H7 (cell line): Measurements from ENCODE around the gene EXPH5. TPM values are rescaled to one million over a fixed set of nuclear protein-coding genes. Genes with fewer than 3 reads are reported as not detected.

Experiments used
- DNase-seq: peaks from one replicate; pipeline ENCODE4 v3.0.0; 2012
- H3K27me3 ChIP-seq: 2 replicates; pipeline ENCODE4 v1.6.0; 2011; ENCODE audit warnings: mild to moderate bottlenecking, low read length; ENCODE audit not compliant: control insufficient read depth, insufficient read depth
- H3K36me3 ChIP-seq: replicated peaks from 2 replicates; pipeline ENCODE4 v1.5.1; 2011; ENCODE audit warnings: low read length; ENCODE audit not compliant: control insufficient read depth, insufficient read depth
- H3K4me3 ChIP-seq: 2 replicates; pipeline ENCODE4 v1.5.1; 2011; ENCODE audit warnings: low read depth, mild to moderate bottlenecking, control low read depth, low read length, moderate library complexity; ENCODE audit not compliant: insufficient read depth
- total RNA-seq: library from RNA; depleted of rRNA; stranded (reverse); fragments of >200 nt; shearing (Covaris generic); gene quantifications from 2 replicates; pipeline ENCODE4 v1.2.3, GENCODE V29; 2014

EXPH5 gene
- total RNA-seq, 1 experiment from 2014 or later, result 1.2 TPM

DNA sequence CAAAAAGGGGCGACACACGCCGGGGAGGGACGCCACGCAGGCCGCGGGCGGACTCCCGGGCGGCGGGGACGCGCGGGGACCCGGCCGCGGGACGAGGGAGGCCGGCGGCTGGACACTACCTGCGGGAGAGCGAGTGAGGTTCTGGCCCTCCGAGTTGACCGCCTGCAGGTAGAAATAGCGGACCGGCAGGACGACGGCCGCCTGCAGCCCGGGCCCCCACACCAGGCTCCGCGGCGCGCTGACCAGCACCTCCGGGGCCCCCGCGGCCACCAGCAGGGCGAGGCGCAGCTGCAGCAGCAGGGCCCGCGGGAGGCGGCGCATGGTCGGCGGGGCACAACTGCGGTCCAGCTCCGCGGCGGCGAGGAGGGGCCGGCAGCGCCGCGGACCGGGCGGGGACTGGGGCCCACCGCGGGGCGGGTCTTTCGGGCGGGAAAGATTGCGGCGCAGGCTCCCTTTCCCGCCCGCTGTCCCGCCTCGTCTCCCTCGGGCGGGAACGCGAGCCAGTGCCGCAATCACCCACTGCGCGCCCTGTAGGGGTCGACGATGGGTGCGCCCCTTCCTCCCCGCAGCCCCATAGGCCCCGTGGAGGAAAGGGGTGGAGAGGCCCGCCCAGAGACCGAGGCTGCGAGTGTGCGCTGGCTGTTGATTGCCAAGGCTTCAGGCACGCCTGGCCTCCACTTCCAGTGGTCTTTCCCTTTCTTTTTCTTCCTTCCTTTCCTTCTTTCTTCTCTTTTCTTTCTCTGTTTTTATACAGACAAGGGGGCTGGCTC, 95.3 kb downstream of the EXPH5 start, which contains the start of gene POGLUT3:
TSS of gene POGLUT3 (minus strand) at position 339 of the 770 bp plus-strand sequence. CDS start at position 321, 18 bp downstream.
- peak within 1 kb of the TSS; percentile 55 for H3K4me3 ChIP-seq
- peak; percentile 90 for DNase-seq
- no peaks in the 10 kb centered on the region for H3K27me3 ChIP-seq
- H3K36me3 ChIP-seq, result no peaks in the 10 kb centered on the region

DNA sequence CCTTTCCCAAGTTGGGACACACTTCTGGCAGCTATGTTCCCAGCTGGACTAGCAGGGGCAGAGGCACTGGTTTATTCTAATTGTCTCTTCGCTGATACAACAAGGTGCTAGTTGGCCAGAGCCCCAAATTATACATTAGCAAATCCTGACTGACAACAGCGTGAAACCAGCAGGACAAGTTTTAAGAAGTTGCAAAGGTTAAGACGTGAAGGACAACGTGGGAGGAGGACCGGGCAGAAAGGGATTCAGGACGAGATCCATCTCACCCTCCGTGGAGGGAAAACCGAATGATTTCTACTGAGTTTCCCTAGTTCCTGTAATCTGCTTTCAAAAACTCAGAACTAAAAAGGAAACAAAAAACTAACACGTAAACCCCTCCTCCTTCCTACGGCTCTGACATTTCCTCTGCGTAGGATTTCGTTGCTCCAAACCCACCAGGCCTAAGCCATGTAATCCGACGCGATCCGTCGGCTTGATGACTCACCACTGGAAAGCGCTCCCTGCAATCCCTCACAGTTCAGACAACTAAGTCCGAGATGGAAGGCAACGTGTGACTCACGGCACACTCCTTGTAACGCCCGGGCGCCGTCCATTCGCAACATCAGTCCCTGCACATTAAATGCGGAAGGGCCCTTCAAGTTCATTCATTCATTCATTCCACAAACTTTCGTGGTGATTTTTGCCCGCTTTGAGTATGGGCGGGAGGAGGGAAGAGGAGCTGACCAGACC, 96.1 kb downstream of the EXPH5 start:
- H3K27me3 ChIP-seq, result no peaks in the 10 kb centered on the region
- DNase-seq, result peak; percentile 85
- peak overlapping the region; percentile 55 for H3K4me3 ChIP-seq
- H3K36me3 ChIP-seq, result no peaks in the 10 kb centered on the region

DNA sequence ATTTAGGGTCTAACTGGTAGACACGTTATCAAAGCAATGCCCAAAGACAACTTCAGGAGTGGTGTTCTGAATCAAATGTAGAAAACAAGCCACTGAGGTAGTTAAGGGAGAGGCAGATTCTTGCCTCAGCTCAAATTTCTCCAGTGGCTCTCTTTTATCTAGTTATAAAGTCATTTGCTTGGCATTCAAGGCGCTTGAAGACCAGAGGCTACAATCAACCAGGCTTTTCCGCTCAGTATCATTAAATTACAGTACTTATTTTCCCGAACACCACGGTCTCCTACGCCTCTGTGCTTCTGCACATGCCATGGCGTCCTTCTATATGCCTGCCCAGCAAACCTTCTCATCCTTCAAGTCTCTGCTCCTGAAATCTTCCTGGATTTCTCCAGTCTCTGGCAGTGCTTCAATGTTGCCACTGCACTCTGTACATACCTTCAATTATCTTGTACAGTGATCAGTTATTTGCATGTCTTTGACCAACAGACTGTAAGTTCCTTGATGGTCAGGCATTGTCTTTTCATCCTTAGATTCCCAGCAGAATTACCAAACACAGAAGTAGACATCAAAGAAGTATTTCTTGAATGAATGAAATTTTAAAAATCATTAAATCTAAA, 96.8 kb downstream of the EXPH5 start:
- H3K4me3 ChIP-seq, result no peak overlapping the region
- H3K36me3 ChIP-seq, result no peaks in the 10 kb centered on the region
- no peaks in the 10 kb centered on the region for H3K27me3 ChIP-seq
- DNase-seq, result no peak

DNA sequence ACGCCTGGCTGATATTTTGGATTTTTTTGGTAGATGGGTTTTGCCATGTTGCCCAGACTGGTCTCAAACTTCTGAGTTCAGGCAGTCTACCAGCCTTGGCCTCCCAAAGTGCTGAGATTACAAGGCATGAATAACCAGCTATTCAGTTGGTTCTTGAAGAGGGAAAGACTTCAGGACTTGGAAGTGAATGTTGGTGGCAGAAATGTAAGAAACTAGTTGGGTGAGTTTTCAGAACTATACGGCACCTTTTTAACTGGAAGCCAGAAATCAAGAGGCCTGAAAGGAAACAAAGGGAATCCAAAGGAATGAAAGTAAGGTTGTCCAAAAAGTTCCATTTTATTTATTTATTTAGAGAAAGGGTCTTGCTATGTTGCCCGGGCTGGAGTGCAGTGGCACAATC, 98.2 kb downstream of the EXPH5 start:
- no peaks in the 10 kb centered on the region for H3K36me3 ChIP-seq

DNA sequence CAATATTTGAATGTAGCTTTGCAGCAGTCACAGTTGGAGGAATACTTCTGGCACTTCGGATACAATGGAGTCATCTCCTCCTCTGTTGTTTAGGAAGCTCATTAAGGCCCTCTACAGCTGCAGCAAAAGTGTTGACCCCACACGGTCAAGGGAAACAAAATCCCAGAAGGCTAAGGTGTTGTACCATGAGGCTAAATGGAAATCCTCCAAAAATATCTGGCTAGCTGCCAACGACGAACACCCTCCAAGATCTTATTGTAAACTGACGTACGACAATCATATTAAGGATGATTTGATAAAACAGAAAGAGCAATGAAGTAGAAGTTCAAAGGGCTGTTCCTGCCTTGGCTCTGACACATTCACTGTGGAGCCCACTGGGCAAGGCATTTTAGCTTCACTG, 99.4 kb downstream of the EXPH5 start:
- Histone ChIP-seq H3K27me3 (no peaks in the 10 kb centered on the region), H3K4me3 (no peak overlapping the region), H3K36me3 (no peaks in the 10 kb centered on the region)
- DNase-seq, result no peak

More for the DNA sequence above, 98.2 kb downstream of the EXPH5 start:
- Histone ChIP-seq H3K27me3 (no peaks in the 10 kb centered on the region), H3K4me3 (no peak overlapping the region)
- DNase-seq, result no peak

DNA sequence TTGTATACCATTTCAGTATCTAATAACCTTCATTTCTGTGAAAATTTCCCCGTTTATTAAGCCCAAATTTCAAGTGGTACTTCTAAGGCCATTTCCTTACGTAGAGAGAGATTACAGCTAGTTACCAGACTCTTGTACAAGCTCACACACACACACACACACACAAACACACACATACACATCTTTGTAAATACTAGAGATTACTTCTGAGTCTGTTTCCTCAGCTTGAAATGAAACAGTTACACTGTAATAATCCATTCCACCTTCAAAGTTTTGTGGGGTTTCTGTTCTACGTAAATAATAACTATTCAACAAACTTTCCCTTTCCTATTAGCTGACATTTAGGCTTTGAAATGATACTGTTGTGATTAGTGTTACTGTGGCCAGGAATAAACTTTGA, 101.6 kb downstream of the EXPH5 start:
- DNase-seq, result no peak
- Histone ChIP-seq H3K4me3 (no peak overlapping the region), H3K27me3 (no peaks in the 10 kb centered on the region), H3K36me3 (no peaks in the 10 kb centered on the region)

DNA sequence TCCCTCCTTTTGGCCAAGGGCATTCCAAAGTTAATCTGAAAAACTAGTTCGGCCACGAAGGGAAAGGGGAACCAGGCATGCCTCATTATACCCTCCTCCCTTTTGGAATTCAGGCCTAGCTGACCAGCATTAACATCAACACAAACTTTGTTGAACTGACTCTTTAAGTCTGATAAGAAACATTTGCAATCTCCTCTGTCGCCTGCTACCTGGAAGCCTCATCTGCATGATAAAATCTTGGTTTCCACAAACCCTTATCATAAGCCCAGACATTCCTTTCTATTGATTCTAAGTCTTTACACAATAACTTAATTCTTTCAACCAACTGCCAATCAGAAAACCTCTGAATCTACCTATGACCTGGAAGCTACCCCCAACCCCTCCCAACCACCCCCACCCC, 106.7 kb downstream of the EXPH5 start:
- no peaks in the 10 kb centered on the region; the same call in 1 of the 2 replicates for H3K36me3 ChIP-seq
- H3K4me3 ChIP-seq, result no peak overlapping the region
- no peaks in the 10 kb centered on the region for H3K27me3 ChIP-seq
- DNase-seq, result no peak

DNA sequence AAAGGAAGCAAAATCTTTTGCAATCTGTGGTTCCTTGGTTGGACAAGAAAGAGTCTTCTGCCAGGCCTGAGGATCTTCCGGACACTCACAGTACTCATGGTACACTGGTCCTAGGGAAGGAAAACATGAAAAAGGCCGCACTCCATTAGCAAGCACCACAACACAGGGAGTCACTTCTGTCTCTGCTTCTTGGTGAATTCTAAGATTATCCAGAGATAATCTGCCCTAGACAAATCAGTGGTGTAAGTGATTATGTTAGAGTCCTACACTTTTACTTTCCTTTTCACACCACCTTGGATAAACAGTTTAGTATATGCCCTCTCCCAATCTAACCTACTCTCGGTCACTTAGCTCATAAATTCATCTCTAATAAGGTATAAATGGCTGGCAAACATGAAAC, 107.2 kb downstream of the EXPH5 start:
- no peaks in the 10 kb centered on the region; the same call in 1 of the 2 replicates for H3K36me3 ChIP-seq
- no peak overlapping the region for H3K4me3 ChIP-seq
- no peaks in the 10 kb centered on the region for H3K27me3 ChIP-seq
- no peak for DNase-seq

DNA sequence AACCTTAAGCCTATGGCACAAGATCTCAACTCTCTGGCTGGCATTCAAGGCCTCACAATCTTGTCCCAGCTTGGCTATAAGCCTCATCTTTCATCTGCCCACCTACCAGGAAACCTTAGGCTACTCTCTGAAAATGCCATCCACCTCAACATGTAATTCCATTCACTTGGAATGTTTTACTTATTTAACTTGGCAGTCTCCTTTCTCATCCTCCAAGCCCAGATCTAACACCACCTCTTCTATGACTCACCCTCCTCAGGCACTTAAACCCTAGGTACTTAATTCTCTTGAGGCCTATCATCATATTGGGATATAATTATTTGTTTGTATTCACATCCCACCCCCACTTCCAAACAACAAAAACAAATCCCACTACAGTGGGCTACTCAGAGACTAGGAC, 110.4 kb downstream of the EXPH5 start:
- Histone ChIP-seq H3K27me3 (no peaks in the 10 kb centered on the region), H3K36me3 (no peaks in the 10 kb centered on the region; the same call in none of the 2 replicates), H3K4me3 (no peak overlapping the region)
- DNase-seq, result no peak

DNA sequence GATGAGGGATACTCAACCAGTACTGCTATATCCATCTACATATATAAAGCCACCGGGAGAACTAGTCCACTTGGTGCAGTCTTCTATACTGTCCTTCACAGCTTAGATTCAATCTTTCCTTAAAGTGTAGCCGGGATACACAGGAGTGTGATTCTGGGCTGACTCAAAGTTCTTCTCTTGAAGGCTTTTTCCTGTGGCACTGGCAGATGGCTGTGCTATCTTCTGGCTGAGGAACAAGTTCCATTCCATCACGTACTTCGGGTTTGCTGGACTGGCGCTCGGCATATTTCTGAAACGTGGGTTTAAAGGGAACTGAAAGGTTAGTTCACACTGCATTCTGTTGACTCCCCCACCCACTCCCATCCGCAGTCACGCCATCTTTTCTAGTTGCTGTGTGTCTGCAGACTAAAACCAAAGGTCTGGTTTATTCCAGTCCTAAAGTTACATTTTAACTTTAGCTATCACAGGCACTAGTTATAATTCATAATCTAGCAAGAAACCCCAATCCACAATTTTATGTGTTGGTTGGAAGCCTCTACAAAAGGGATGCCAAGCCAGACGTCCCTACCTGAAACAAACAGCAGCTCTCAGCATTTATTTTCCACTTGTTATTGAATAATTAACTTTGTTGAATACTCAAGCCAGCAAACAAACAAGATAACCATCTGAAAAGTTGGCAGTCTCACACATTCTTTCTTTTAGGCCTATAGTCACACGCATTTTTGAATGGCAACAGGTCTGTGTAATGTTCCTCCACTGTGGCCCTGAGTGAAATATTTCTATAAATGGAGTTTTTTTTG, 118.7 kb downstream of the EXPH5 start:
- Histone ChIP-seq H3K27me3 (no peaks in the 10 kb centered on the region), H3K36me3 (peaks cover 1% of the 10 kb centered on the region), H3K4me3 (no peak overlapping the region)
- DNase-seq, result no peak

DNA sequence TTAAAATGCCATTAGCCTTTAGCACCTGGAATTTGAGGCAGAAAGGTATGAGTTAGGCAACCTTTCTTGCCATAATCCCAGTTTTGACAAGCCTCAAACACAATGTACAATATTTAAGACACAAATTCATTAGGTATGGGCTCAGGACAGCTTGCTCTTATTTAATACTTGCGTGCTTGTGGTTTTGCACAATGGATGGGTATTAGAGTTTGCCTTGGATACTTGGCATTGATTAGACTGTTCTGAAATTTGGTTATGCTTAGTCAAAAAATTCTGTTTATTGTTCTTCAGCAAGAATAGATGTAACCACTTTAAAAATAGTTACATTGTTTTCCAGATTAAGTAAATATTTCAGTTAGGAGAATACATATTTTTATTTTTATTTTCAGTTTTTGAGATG, 120.9 kb downstream of the EXPH5 start:
- no peak for DNase-seq
- Histone ChIP-seq H3K36me3 (peaks cover 1% of the 10 kb centered on the region), H3K4me3 (no peak overlapping the region), H3K27me3 (no peaks in the 10 kb centered on the region)

DNA sequence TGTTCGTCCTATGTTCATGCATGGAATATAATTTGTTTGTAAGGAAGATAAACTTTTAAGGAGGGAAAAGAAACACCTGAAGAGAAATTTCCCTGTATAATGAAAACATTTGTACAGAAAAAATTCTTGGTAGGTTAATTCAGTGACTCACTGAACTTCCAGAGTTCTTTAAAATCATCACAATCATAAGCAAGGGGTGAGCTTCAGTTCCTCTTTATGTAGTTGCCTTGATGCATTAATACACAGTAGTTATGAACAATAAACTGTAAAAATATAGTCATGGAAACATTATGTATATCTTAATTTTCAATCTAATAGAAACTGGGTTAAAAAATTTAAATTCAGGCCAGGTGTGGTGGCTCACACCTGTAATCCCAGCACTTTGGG, 125.1 kb downstream of the EXPH5 start:
- no peak overlapping the region for H3K4me3 ChIP-seq
- no peaks in the 10 kb centered on the region for H3K27me3 ChIP-seq
- H3K36me3 ChIP-seq, result no peaks in the 10 kb centered on the region; the same call in 1 of the 2 replicates
- no peak for DNase-seq

DNA sequence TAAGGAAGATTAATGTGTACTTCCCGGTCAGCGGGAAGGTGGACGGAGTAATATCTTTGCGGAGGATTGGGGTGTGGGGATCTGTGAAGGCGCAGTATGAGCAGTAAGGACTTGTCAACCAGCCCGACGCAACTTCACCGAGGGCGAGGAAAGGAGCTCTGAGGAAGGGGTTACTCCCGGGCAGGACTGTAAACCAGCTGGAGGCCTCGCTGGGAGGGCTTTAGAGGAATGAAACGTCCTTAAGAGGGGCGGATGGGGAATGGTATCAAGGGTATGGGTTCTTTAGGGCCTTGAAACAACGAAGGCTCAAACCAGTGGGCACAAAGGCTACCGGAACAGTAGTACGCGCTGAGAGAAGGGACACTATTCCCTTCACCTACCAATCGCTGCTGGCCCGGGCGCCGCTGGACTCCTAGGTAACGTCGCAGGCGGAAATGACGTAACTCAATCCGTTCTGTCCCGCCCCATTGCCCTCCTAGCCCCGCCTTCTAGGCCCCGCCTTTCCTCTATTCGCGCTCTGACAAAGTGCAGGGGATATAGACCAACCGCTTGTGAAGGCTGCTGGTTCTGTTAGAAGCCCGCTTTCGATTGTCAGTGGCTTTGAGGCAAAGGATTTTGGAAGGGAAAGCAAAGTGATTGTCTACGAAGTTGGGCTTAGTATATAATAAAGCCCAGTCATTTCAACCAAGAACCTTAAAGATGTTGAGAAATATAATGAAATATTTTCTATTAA, 126.3 kb downstream of the EXPH5 start, which contains the start of gene C11orf65:
TSS of gene C11orf65 (minus strand) at position 439 of the 733 bp plus-strand sequence. CDS start 5,970 bp downstream, outside the sequence.
- peak; percentile 85 for DNase-seq
- Histone ChIP-seq H3K36me3 (no peaks in the 10 kb centered on the region), H3K27me3 (no peaks in the 10 kb centered on the region), H3K4me3 (peak within 1 kb of the TSS; percentile 59)
